PC-9 (cell line): ENCODE results near the gene KCNK10. TPM values are rescaled to one million over a fixed set of nuclear protein-coding genes. Genes with fewer than 3 reads are reported as not detected.

Experiments used
- BruUV-seq: library from RNA; stranded (reverse); fragments of 400-500 nt; replicated peaks from 2 replicates; lab custom pipeline; 2021; lab: Mats Ljungman, UMichigan
- CTCF ChIA-PET: fragments of 300-600 bp; sonication (Branson Sonifier 250); formaldehyde crosslinking; loops from one replicate; lab custom pipeline; 2022; ENCODE audit warnings: antibody characterized with exemption; lab: Charles Lee
- POLR2A ChIA-PET: fragments of 300-600 bp; sonication (Branson Sonifier 250); formaldehyde crosslinking; loops from one replicate; lab custom pipeline; 2022; ENCODE audit warnings: antibody characterized with exemption; ENCODE audit not compliant: unreplicated experiment; lab: Charles Lee
- DNase-seq, 2 experiments: peaks; one replicate each; pipeline versions ENCODE4 v3.0.0 to v3.0.0-alpha.2; 2015 to 2022; ENCODE audit warnings: mixed read lengths in 1 of 2
- H2AFZ ChIP-seq: fragments of 200-600 bp; sonication (generic); 2 replicates; pipeline ENCODE4 v1.8.1; 2017; ENCODE audit warnings: antibody characterized with exemption
- H3F3A ChIP-seq: fragments of 200-600 bp; sonication (generic); 2 replicates; pipeline ENCODE4 v1.8.1; 2017; ENCODE audit warnings: antibody characterized with exemption, mild to moderate bottlenecking, low read depth; ENCODE audit not compliant: insufficient read depth
- H3K27ac ChIP-seq: fragments of 200-600 bp; sonication (generic); 2 replicates; pipeline ENCODE4 v1.6.1; 2016; ENCODE audit warnings: mixed run types
- H3K27me3 ChIP-seq: fragments of 200-600 bp; sonication (generic); 2 replicates; pipeline ENCODE4 v1.6.1; 2016; ENCODE audit warnings: low read depth, mixed run types; ENCODE audit not compliant: insufficient read depth
- H3K36me3 ChIP-seq: fragments of 200-600 bp; sonication (generic); 2 replicates; pipeline ENCODE4 v1.6.1; 2016; ENCODE audit warnings: low read depth, mixed run types
- H3K4me1 ChIP-seq: fragments of 200-600 bp; sonication (generic); replicated peaks from 2 replicates; pipeline ENCODE4 v1.6.1; 2016; ENCODE audit warnings: mixed run types; ENCODE audit not compliant: insufficient read depth
- H3K4me2 ChIP-seq: fragments of 200-600 bp; sonication (generic); 2 replicates; pipeline ENCODE4 v1.6.1; 2017; ENCODE audit warnings: mixed run types
- H3K4me3 ChIP-seq: fragments of 200-600 bp; sonication (generic); 2 replicates; pipeline ENCODE4 v1.6.1; 2016; ENCODE audit warnings: mixed run types
- H3K79me2 ChIP-seq: fragments of 200-600 bp; sonication (generic); 2 replicates; pipeline ENCODE4 v1.6.1; 2017; ENCODE audit warnings: low read depth, mixed run types
- H3K9me2 ChIP-seq: fragments of 200-600 bp; sonication (generic); 2 replicates; pipeline ENCODE4 v1.8.1; 2017; ENCODE audit warnings: mild to moderate bottlenecking; ENCODE audit not compliant: insufficient read depth
- H3K9me3 ChIP-seq: fragments of 200-600 bp; sonication (generic); 2 replicates; pipeline ENCODE4 v1.8.1; 2016; ENCODE audit warnings: low read depth; ENCODE audit not compliant: insufficient read depth
- H4K20me1 ChIP-seq: fragments of 200-600 bp; sonication (generic); 2 replicates; pipeline ENCODE4 v1.8.1; 2017; ENCODE audit not compliant: insufficient read depth
- EZH2 ChIP-seq: fragments of 200-600 bp; sonication (generic); IDR thresholded peaks from 2 replicates; pipeline ENCODE4 v1.8.0; 2017; ENCODE audit warnings: antibody characterized with exemption, low read depth
- intact Hi-C: fragments of 100-400 bp; cut with micrococcal nuclease; formaldehyde crosslinking; loops from one replicate; pipeline ENCODE4 v1.10.0; 2022; ENCODE audit not compliant: unreplicated experiment
- total RNA-seq: library from RNA; stranded (reverse); gene quantifications from 2 replicates; pipeline ENCODE4 v1.2.3, GENCODE V29; 2021
- TF ChIP-seq, protein P1 (sequence below): fragments of 200-600 bp; sonication (generic); conservative IDR thresholded peaks from 2 replicates; pipeline ENCODE4 v1.6.1; 2017; ENCODE audit warnings: mixed run types, antibody characterized with exemption, mild to moderate bottlenecking, moderate library complexity

Gene KCNK10
- total RNA-seq, 1 experiment from 2014 or later: not detected

DNA sequence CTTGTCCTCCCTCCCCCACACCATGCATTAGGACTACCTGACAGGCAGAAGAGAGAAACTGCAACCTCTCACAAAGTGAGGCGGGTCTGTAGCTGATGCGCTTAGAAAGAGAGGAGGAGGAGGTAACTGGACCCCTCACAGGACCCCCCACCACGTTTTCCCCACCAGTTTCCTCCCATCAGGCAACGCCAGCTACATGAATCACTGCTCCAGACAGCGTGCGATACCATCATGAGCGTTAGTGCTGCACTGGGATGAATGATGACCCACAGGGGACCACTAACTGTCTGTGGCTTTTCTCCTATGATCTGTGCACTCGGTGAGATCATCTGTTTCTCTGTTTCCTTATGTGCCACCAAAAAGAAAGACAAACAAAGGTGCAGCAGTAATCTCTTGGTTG lies 77.7 kb downstream of the KCNK10 start:
- DNase-seq: no peak
- CTCF ChIA-PET: no interaction called here
- BruUV-seq: no TSS peak
- no peaks in the 10 kb centered on the region for H3K9me2 ChIP-seq
- no peaks in the 10 kb centered on the region for H3K9me3 ChIP-seq
- intact Hi-C loops: no loop called here
- no peaks in the 10 kb centered on the region for H4K20me1 ChIP-seq
- no peak overlapping the region for H3K4me3 ChIP-seq
- H3K4me2 ChIP-seq: no peak overlapping the region
- no peaks in the 10 kb centered on the region for H3F3A ChIP-seq
- H3K36me3 ChIP-seq: no peaks in the 10 kb centered on the region
- H3K27me3 ChIP-seq: peaks cover 59% of the 10 kb centered on the region
- TF ChIP-seq, protein P1, sequence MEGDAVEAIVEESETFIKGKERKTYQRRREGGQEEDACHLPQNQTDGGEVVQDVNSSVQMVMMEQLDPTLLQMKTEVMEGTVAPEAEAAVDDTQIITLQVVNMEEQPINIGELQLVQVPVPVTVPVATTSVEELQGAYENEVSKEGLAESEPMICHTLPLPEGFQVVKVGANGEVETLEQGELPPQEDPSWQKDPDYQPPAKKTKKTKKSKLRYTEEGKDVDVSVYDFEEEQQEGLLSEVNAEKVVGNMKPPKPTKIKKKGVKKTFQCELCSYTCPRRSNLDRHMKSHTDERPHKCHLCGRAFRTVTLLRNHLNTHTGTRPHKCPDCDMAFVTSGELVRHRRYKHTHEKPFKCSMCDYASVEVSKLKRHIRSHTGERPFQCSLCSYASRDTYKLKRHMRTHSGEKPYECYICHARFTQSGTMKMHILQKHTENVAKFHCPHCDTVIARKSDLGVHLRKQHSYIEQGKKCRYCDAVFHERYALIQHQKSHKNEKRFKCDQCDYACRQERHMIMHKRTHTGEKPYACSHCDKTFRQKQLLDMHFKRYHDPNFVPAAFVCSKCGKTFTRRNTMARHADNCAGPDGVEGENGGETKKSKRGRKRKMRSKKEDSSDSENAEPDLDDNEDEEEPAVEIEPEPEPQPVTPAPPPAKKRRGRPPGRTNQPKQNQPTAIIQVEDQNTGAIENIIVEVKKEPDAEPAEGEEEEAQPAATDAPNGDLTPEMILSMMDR: no peak
- TF ChIP-seq EZH2: no peak
- no peak overlapping the region for H3K27ac ChIP-seq
- H2AFZ ChIP-seq: no peak overlapping the region
- H3K79me2 ChIP-seq: no peaks in the 10 kb centered on the region
- H3K4me1 ChIP-seq: no peaks in the 10 kb centered on the region
- POLR2A ChIA-PET: no interaction called here

DNA sequence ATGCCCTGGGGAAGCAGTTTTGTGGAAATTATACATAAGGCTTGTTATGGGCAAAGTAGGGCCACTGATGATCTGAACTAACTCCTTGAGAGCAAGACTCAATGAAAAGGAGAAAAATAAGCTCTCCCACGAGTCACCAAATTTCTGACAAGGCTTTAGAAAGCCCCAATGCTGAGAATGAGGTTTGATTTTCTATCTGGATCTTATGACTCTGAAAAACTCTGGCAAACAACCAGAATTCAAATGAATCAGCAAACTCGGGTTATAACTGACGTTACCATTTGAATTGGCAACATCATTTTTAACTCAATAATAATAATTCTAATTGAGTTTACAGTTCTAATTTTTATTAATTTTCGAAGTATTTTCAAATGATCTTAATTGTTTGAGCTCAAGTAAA lies 79.1 kb downstream of the KCNK10 start:
- Histone ChIP-seq H4K20me1 (no peaks in the 10 kb centered on the region), H2AFZ (no peak overlapping the region), H3K27ac (no peak overlapping the region), H3F3A (no peaks in the 10 kb centered on the region), H3K9me3 (no peaks in the 10 kb centered on the region), H3K9me2 (no peaks in the 10 kb centered on the region), H3K4me2 (no peak overlapping the region), H3K27me3 (peaks cover 65% of the 10 kb centered on the region), H3K4me3 (no peak overlapping the region), H3K79me2 (no peaks in the 10 kb centered on the region), H3K4me1 (no peaks in the 10 kb centered on the region), H3K36me3 (no peaks in the 10 kb centered on the region)
- ChIA-PET CTCF (no interaction called here), POLR2A (no interaction called here)
- TF ChIP-seq, protein P1: no peak
- TF ChIP-seq EZH2: no peak
- no peak for DNase-seq
- intact Hi-C loops: no loop called here
- BruUV-seq: no TSS peak

DNA sequence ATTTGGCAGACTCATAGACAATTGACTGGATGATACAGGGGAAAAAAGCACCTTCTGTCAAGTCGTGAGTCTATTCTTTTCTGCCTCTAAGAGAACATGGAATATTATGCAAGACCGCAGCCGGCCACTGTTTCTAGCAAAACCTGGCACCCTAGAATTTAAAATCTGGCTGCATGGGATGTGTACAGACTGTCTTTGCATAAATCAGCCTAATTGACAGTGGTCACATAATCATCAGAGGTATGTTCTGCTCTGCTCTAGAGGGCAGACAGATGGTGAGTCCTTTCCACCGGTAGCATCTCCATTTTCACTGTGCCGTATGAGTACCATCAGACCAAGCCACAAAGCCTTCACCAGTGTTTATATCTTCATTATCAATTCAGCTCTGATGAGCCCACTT lies 80.6 kb downstream of the KCNK10 start:
- H3K4me1 ChIP-seq: no peaks in the 10 kb centered on the region
- H3K9me3 ChIP-seq: no peaks in the 10 kb centered on the region
- POLR2A ChIA-PET: no interaction called here
- H3K27me3 ChIP-seq: peaks cover 65% of the 10 kb centered on the region
- H3K27ac ChIP-seq: no peak overlapping the region
- DNase-seq: no peak
- no peak overlapping the region for H3K4me2 ChIP-seq
- TF ChIP-seq, protein P1: no peak
- no peak for TF ChIP-seq EZH2
- BruUV-seq: no TSS peak
- H3F3A ChIP-seq: no peaks in the 10 kb centered on the region
- no peak overlapping the region for H3K4me3 ChIP-seq
- no peaks in the 10 kb centered on the region for H3K79me2 ChIP-seq
- H3K36me3 ChIP-seq: no peaks in the 10 kb centered on the region
- H4K20me1 ChIP-seq: no peaks in the 10 kb centered on the region
- H3K9me2 ChIP-seq: no peaks in the 10 kb centered on the region
- CTCF ChIA-PET: no interaction called here
- H2AFZ ChIP-seq: no peak overlapping the region
- intact Hi-C loops: no loop called here
